H54 (cell line): ENCODE data around the gene SPOCK1.

Source experiments
- DNase-seq: peaks from one replicate; pipeline ENCODE4 v3.0.0; 2011; ENCODE audit warnings: low spot score, mixed read lengths; ENCODE audit not compliant: insufficient read length
- FAIRE-seq: peaks from 3 replicates; lab custom pipeline; 2011; peaks lifted over from hg19 to GRCh38; lab: Jason Lieb, UNC
- POLR2A ChIP-seq: IDR thresholded peaks from 2 replicates; pipeline ENCODE4 v1.6.1; 2011; ENCODE audit warnings: low read depth, mild to moderate bottlenecking, low read length

SPOCK1 gene

GRCh38 chr5:137146402-137146890 lies 352.7 kb downstream of the SPOCK1 start:
- FAIRE-seq, result no peak
- TF ChIP-seq POLR2A, result no peak
- peak; percentile 52 for DNase-seq

GRCh38 chr5:137145721-137146120 lies 353.4 kb downstream of the SPOCK1 start:
- FAIRE-seq, result no peak
- DNase-seq, result no peak
- no peak for TF ChIP-seq POLR2A

GRCh38 chr5:137144656-137145055 lies 354.5 kb downstream of the SPOCK1 start:
- no peak for TF ChIP-seq POLR2A
- FAIRE-seq, result no peak
- DNase-seq, result no peak

- DNase-seq (peak; percentile 36), FAIRE-seq (no peak)
- no peak for TF ChIP-seq POLR2A
These were observed 356.1 kb downstream of the SPOCK1 start for GRCh38 chr5:137142764-137143605.

- no peak for FAIRE-seq
- no peak for TF ChIP-seq POLR2A
- DNase-seq, result peak; percentile 10
These were observed 356.8 kb downstream of the SPOCK1 start for GRCh38 chr5:137142346-137142745.

GRCh38 chr5:137141779-137142178 lies 357.3 kb downstream of the SPOCK1 start:
- DNase-seq (no peak), FAIRE-seq (no peak)
- TF ChIP-seq POLR2A, result no peak

- FAIRE-seq (no peak), DNase-seq (no peak)
- no peak for TF ChIP-seq POLR2A
These were observed 362.0 kb downstream of the SPOCK1 start for GRCh38 chr5:137136991-137137632.

- FAIRE-seq (no peak), DNase-seq (no peak)
- no peak for TF ChIP-seq POLR2A
These were observed 364.1 kb downstream of the SPOCK1 start for GRCh38 chr5:137134920-137135532.

- FAIRE-seq (no peak), DNase-seq (no peak)
- no peak for TF ChIP-seq POLR2A
These were observed 369.0 kb downstream of the SPOCK1 start for GRCh38 chr5:137129886-137130680.

- no peak for TF ChIP-seq POLR2A
- DNase-seq (no peak), FAIRE-seq (no peak)
These were observed 371.1 kb downstream of the SPOCK1 start for GRCh38 chr5:137128012-137128411.

GRCh38 chr5:137126829-137127228 lies 372.3 kb downstream of the SPOCK1 start:
- TF ChIP-seq POLR2A, result no peak
- DNase-seq (no peak), FAIRE-seq (no peak)

- FAIRE-seq, result no peak
- no peak for TF ChIP-seq POLR2A
- DNase-seq, result no peak
These were observed 376.6 kb downstream of the SPOCK1 start for GRCh38 chr5:137122558-137122957.

- FAIRE-seq (no peak), DNase-seq (no peak)
- TF ChIP-seq POLR2A, result no peak
These were observed 377.1 kb downstream of the SPOCK1 start for GRCh38 chr5:137122075-137122474.
